Measurements from ENCODE around the gene ODF2L. TPM values are rescaled to one million over a fixed set of nuclear protein-coding genes. Genes with fewer than 3 reads are reported as not detected.

Gene ODF2L
- total RNA-seq, 1 experiment from 2014 or later: 27.3 TPM

- Histone ChIP-seq H4K20me1 (ENCODE audit: control insufficient read depth, insufficient read depth, insufficient read length) (no peaks in the 10 kb centered on the region), H3K23me2 (ENCODE audit: insufficient read length, low read depth, low read length, poor library complexity, severe bottlenecking) (no peaks in the 10 kb centered on the region), H3K56ac (ENCODE audit: insufficient read length, low read depth, low read length) (no peak overlapping the region), H4K91ac (ENCODE audit: insufficient read length, low read depth, low read length) (no peak overlapping the region), H2AK5ac (ENCODE audit: insufficient read length, low read length) (no peak overlapping the region), H3K79me1 (ENCODE audit: insufficient read depth, low read depth, low read length, poor library complexity, severe bottlenecking) (no peaks in the 10 kb centered on the region), H2BK15ac (ENCODE audit: low read depth, low read length) (no peak overlapping the region), H3K4ac (ENCODE audit: low read depth, low read length) (no peak overlapping the region), H2BK120ac (ENCODE audit: low read depth, low read length, poor library complexity, severe bottlenecking) (no peak overlapping the region), H4K8ac (replicated peaks; ENCODE audit: insufficient read length, low read depth, low read length) (no peak overlapping the region), H3K23ac (ENCODE audit: insufficient read length, low read depth, low read length) (no peak overlapping the region), H3K79me2 (ENCODE audit: insufficient read depth, low read length) (no peaks in the 10 kb centered on the region), H3K27ac (ENCODE audit: insufficient read length, low read depth, low read length) (no peak overlapping the region), H3K27me3 (ENCODE audit: insufficient read depth, low read length) (no peaks in the 10 kb centered on the region), H3K18ac (ENCODE audit: insufficient read length, low read depth, low read length) (no peak overlapping the region), H4K5ac (ENCODE audit: insufficient read length, low read depth, low read length) (no peak overlapping the region), H2BK12ac (ENCODE audit: insufficient read length, low read depth, low read length) (no peak overlapping the region), H3K14ac (ENCODE audit: insufficient read depth, low read length) (no peak overlapping the region), H2BK20ac (ENCODE audit: low read depth, low read length, poor library complexity, severe bottlenecking) (no peak overlapping the region), H3K9me3 (ENCODE audit: control insufficient read depth, low read depth, low read length) (no peaks in the 10 kb centered on the region), H3K4me1 (ENCODE audit: insufficient read depth, low read length) (no peaks in the 10 kb centered on the region), H3T11ph (ENCODE audit: low read length) (no peak overlapping the region), H2AFZ (ENCODE audit: low read length) (no peak overlapping the region), H3K4me2 (ENCODE audit: insufficient read depth, insufficient read length, low read length) (no peak overlapping the region), H3K9ac (ENCODE audit: extremely low read depth, insufficient read length, low read length) (no peak overlapping the region), H2BK5ac (ENCODE audit: insufficient read length, low read length) (no peak overlapping the region)
- H3K36me3 Mint-ChIP-seq (ENCODE audit: insufficient read depth in 1 of 3, low read depth in 3 of 3): peaks cover 34 to 46% (median 40%) of the 10 kb centered on the region in 3 experiments
- no peak for TF ChIP-seq CTCF (conservative IDR thresholded peaks at IDR 0.05)
- H3K9me3 Mint-ChIP-seq: peaks cover 25 to 28% of the 10 kb centered on the region in 2 experiments
- no CpG with 5 or more reads among the region's 1 CpG for WGBS (ENCODE audit: extremely low coverage, insufficient read length, low lambda C conversion rate)
- no peak for DNase-seq
- no peaks in the 10 kb centered on the region for H3K4me1 Mint-ChIP-seq
- H3K4me3 Mint-ChIP-seq: no peak overlapping the region
- H3K27ac Mint-ChIP-seq: no peak overlapping the region
- no peaks in the 10 kb centered on the region for H3K27me3 Mint-ChIP-seq (ENCODE audit: low read depth)
Measured at GRCh38 chr1:86375688-86376087, 20.4 kb downstream of the ODF2L start.
